Stromal cell of bone marrow (primary cell): Measurements from ENCODE around the gene BTG4.

Source experiments
- DNase-seq: peaks from one replicate; pipeline ENCODE4 v3.0.0-alpha.2; 2012; ENCODE audit warnings: low read depth

BTG4 gene

DNA sequence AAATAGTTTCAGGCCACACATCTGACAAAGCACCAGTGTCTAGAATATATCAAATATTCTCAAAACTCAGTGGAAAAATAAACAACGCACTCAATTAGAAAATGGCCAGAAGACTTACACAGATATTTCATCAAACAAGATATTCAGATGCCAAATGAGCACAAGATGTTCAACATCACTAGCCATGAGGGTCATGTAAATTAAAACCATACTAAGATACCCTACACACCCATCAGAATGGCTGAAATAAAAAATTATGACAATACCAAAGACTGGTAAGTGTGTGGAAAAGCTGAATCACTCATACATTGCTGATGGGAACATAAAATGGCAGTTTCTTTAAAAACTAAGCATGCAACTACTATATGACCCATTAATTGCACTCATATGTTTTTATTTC lies 21.7 kb downstream of the BTG4 start:
- DNase-seq: no peak

- DNase-seq: no peak
Observed at GRCh38 chr11:111483431-111483830, 28.8 kb downstream of the BTG4 start.

- DNase-seq: no peak
Observed at GRCh38 chr11:111479666-111480065, 32.5 kb downstream of the BTG4 start.

GRCh38 chr11:111477898-111478297 lies 34.3 kb downstream of the BTG4 start:
- no peak for DNase-seq

GRCh38 chr11:111476956-111477355 lies 35.2 kb downstream of the BTG4 start:
- no peak for DNase-seq

DNA sequence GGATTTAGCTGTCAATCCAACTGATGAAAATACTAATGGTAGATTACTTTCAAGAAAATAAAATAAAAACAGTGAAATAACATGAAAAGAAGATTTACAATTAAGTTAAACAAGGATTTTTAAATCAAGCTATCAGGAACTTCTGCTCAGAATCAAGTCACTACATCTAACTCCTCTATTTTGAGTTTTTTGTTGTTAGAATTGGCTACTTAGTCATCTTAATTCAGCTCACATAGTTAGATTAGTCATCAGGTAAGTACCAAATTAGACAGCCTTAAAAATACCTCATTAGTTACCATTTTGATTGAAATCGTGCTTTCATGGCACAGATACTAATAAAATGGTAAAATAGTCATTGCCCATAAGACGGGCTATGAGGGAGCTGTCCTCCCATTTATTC lies 35.8 kb downstream of the BTG4 start:
- DNase-seq: no peak

GRCh38 chr11:111474432-111474831 lies 37.8 kb downstream of the BTG4 start:
- DNase-seq: no peak

DNA sequence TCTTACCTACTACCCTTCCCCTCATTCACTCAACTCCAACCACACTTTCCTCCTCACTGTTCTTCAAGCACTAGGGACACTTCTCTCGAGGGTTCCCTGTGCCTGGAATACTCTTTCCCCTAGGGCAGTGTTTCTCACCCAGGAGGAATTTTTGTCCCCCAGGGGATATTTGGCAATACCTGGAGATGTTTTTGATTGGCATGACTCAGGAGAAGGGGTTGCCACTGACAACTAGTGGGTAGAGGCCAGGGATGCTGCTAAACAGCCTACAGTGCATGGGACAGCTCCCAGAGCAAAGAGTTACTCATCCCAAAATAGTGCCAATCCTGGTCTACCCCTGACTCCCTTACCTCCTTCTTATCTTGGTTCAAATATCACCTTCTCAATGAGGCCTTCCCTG lies 40.0 kb downstream of the BTG4 start:
- DNase-seq: no peak

DNA sequence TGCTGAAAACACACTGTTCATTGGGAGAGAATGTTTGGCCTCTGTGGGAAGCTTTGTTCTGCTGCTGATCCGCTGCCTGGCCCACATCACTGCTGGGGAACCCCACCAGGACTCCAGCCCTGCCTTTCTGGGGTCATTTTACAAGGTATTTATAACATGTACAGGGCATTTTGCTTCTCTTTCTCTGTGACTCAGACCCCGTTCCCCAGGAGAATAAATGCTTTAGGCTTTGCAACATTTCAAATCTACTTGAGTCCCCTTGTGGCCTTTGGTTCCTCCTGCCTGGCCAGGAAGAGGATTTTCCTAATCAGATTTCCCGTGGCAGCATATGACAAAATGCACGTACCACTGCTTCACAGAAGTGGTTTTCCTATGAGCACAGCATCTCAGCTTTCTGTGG lies 43.0 kb downstream of the BTG4 start:
- peak; percentile 52 for DNase-seq

DNA sequence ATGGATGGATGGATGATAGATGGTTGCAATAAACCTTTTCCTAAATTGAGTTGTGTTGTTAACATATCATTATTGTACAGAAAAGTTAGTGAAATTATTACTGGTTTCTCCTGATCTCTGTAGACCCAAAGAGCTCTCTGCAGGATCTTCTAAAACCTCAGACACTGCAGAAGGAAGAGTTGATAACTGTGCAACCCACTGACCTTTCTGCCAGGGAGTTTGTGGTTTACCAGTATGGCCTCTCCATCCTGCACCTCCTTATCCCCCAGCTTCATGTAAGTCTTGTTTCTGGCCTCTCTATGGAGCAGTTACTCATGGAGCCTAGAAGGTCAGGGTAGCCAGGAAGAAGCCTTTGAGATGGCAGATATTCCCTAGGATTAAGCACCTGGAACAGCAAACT lies 45.6 kb downstream of the BTG4 start:
- DNase-seq: no peak

GRCh38 chr11:111465400-111465799 lies 46.8 kb downstream of the BTG4 start:
- DNase-seq: no peak

DNA sequence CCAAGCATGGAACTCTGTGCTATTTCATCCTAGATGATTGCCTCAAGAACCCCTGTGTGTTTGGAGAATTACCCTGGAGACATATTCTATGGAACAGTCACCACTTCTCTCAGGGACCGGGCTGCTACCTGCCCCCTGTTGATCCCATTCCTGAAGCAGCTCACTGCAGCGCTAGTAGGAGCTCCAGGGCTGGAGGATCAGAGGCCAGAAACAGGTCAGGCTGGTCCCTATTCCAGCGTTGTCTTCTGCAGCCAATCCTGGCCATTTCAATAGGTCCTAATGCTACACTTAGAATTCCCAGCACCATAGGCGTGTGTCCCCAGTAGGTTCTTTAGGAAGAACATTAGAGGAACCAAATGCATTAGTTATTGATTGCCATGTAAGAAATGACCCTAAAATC lies 48.9 kb downstream of the BTG4 start:
- DNase-seq: no peak

DNA sequence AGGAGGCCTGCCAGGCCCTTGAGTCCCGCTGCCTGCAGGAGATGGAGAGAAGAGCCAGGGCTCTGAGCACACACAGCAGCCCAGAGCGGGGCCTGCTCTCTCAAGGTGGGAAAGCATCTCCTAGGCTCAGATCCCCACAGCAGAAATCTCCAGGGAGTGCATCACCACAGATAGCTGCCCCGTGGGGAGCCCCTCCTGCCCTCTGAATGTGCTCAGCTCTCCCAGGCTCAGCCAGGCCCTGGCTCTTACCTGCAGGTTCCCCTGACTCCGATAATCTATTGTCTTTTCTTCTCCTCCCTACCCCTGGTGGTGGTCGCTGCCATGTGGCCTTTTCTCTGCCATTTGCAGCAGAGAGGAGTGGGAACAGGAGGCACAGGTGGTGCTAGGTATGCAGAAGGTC lies 49.9 kb downstream of the BTG4 start:
- no peak for DNase-seq

DNA sequence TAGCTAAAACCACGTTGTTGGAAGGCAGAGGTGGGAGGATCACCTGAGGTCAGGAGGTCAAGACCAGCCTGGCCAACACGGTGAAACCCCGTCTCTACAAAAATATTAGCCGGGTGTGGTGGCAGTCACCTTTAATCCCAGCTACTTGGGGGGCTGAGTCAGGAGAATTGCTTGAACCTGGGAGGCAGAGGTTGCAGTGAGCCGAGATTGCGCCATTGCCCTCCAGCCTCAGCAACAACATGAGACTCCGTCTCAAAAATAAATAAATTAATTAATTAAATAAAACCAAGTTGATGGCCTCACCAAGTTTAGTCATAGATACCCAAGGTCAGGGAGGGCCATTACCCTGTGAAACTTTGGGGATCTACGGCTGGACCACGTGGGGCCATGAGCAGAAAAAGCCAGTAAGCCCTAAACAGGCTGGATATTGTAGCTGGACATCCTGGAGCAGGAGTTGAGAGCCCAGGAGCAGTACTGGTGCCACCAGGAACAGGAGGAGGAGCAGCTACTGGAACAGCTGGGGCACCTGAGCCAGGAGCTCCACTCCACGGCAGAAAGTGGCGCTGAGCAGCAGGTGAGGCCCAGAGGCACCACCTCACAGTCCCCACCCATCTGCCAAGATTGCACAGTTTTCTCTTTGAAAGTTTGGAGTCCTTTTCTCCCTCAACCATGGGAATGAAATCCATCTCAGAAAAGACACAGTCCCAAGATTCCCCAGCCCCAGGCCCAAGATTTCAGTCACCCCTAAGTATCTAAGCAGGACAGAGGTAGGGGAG lies 50.5 kb downstream of the BTG4 start:
- DNase-seq: no peak

GRCh38 chr11:111460856-111461255 lies 51.3 kb downstream of the BTG4 start:
- no peak for DNase-seq

DNA sequence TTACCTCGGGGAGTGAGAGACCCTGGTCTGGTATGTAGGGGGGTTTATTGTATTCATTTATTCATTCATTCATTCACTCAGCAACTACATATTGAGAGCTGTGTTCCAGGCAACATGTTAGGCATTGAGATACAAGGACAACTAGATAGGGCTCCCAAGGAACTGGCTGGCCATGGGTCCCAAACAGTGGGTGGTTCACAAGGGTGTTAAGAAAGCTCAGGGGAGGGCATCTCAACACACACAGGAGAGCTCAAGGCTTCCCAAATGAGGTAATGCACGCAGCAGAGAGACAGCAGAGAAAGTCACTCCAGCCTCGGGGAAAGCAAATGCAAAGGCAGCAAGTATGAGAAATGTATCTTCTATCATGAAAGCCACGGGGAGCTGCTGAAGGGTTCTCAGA lies 51.8 kb downstream of the BTG4 start:
- DNase-seq: no peak

DNA sequence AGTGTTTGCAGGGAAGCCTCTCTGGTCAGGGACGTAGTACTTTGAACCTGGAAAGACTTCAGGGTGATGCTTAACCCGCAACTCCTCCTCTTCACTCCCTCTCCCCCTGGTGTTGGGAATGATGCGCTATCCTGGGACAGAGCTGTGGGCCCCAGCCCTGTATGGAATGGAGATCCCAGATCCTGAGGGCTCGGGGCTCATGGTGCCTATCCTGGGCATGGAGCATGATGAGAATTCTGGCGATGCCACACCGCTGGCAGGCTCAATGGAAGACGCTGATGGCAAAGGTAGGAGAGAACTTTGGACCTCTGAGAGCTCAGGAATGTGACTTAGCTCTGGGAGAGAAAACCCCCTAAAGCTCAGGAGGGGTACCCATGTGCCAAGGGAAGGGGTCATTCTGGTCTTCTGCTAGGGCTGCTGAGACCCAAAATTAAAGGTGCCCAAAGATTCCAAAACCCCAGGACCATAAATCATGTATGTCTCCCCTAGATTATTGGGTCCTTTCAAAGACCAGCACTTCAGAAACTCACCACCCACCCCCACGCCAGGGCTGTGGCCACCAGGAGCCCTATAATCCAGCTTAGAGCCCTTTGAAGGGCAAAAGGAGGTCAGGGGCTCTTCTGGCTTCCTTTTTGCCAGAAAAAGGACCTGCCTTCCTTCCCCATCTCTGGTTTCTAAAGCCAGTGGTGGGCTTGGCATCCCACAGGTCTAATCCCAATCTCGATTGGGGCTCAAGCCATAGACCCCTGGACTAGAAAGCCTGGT lies 52.5 kb downstream of the BTG4 start:
- no peak for DNase-seq

DNA sequence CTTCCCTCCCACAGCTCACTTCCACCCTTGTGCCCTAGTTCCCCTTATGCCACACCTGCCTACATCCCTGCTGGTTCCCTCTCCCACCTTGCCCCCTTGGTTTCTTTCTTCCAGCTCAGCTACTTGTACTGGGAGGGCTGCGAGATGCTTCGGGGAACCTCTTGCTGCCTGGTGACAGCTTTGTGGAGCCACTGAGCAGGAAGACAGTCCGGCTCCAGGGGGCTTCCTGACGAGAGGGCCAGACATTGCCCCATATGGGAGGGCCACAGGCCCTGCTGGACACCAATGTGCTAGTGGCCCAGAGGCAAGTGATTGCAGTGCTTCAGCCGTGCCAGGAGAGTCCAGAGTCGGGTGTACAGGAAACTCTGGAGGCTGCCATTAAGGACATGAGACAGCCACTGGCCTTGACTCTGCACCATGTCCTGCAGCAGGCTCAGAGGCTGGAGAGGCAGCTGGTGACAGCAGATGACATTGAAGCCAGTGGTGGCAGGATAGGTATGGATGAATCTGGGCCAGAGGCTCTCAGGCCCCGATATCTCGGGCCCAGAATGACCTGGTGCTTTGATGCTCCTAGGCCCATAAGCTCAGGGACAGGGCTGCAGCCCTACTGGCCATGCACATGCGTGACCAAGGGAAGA lies 54.3 kb downstream of the BTG4 start:
- DNase-seq: no peak

GRCh38 chr11:111456859-111457730 lies 55.1 kb downstream of the BTG4 start:
- no peak for DNase-seq

GRCh38 chr11:111456086-111456858 lies 55.9 kb downstream of the BTG4 start:
- DNase-seq: no peak

- DNase-seq: no peak
Observed at GRCh38 chr11:111455291-111456085, 56.7 kb downstream of the BTG4 start.
